Measurements from ENCODE around the gene AZGP1. TPM values are rescaled to one million over a fixed set of nuclear protein-coding genes. Genes with fewer than 3 reads are reported as not detected.

The AZGP1 gene
- total RNA-seq, 1 donor from 2014 or later, result not detected

Other genes starting within 250 kb of the AZGP1 start
- gene CYP3A7, start 240.8 kb downstream of the AZGP1 start, total RNA-seq, result not detected in 2 replicates
- not detected in 2 replicates for gene CYP3A4, start 191.8 kb downstream of the AZGP1 start, total RNA-seq
- not detected in 2 replicates for gene CYP3A43, start 148.0 kb downstream of the AZGP1 start, total RNA-seq
- 0.13 TPM in 1 of 2 replicates, not detected in the other for gene OR2AE1, start 99.0 kb downstream of the AZGP1 start, total RNA-seq
- gene TRIM4, start 56.5 kb downstream of the AZGP1 start, total RNA-seq, result 14.6 and 19.3 TPM in 2 replicates
- 0.26 and 0.63 TPM in 2 replicates for gene GJC3, start 46.4 kb downstream of the AZGP1 start, total RNA-seq
- 21.7 and 30.7 TPM in 2 replicates for gene ZKSCAN1, start 39.6 kb upstream of the AZGP1 start, total RNA-seq
- 5.4 and 6.2 TPM in 2 replicates for gene ZSCAN21, start 73.7 kb upstream of the AZGP1 start, total RNA-seq
- gene ZNF3, start 105.7 kb upstream of the AZGP1 start, total RNA-seq, result 22.5 and 30.1 TPM in 2 replicates
- gene COPS6, start 112.9 kb upstream of the AZGP1 start, total RNA-seq, result 66.1 and 79.3 TPM in 2 replicates
- 54.0 and 106 TPM in 2 replicates for gene MCM7, start 125.4 kb upstream of the AZGP1 start, total RNA-seq
- gene AP4M1, start 125.6 kb upstream of the AZGP1 start, total RNA-seq, result 12.3 and 16.8 TPM in 2 replicates
- 21.6 and 25.8 TPM in 2 replicates for gene TAF6, start 143.3 kb upstream of the AZGP1 start, total RNA-seq
- 24.4 and 26.2 TPM in 2 replicates for gene CNPY4, start 143.6 kb upstream of the AZGP1 start, total RNA-seq
- 2.1 and 2.2 TPM in 2 replicates for gene MBLAC1, start 150.9 kb upstream of the AZGP1 start, total RNA-seq
- 84.2 and 112 TPM in 2 replicates for gene LAMTOR4, start 172.9 kb upstream of the AZGP1 start, total RNA-seq
- gene TRAPPC14, start 182.7 kb upstream of the AZGP1 start, total RNA-seq, result 4.4 and 5.8 TPM in 2 replicates
- 0.13 TPM in 2 replicates for gene GAL3ST4, start 192.6 kb upstream of the AZGP1 start, total RNA-seq
- 1.9 and 2.8 TPM in 2 replicates for gene GPC2, start 201.3 kb upstream of the AZGP1 start, total RNA-seq
- gene STAG3, start 201.9 kb upstream of the AZGP1 start, total RNA-seq, result 0.13 and 0.38 TPM in 2 replicates
- not detected in 2 replicates for gene PVRIG, start 243.9 kb upstream of the AZGP1 start, total RNA-seq